ENCODE measurements around the gene CERS6. TPM values are rescaled to one million over a fixed set of nuclear protein-coding genes. Genes with fewer than 3 reads are reported as not detected.
A peak's percentile ranks its signal among the peaks of the same experiment; 100 is the strongest.

The CERS6 gene
- total and polyA plus RNA-seq, 2 donors from 2014 or later, result 9.4 to 18.8 TPM

DNA sequence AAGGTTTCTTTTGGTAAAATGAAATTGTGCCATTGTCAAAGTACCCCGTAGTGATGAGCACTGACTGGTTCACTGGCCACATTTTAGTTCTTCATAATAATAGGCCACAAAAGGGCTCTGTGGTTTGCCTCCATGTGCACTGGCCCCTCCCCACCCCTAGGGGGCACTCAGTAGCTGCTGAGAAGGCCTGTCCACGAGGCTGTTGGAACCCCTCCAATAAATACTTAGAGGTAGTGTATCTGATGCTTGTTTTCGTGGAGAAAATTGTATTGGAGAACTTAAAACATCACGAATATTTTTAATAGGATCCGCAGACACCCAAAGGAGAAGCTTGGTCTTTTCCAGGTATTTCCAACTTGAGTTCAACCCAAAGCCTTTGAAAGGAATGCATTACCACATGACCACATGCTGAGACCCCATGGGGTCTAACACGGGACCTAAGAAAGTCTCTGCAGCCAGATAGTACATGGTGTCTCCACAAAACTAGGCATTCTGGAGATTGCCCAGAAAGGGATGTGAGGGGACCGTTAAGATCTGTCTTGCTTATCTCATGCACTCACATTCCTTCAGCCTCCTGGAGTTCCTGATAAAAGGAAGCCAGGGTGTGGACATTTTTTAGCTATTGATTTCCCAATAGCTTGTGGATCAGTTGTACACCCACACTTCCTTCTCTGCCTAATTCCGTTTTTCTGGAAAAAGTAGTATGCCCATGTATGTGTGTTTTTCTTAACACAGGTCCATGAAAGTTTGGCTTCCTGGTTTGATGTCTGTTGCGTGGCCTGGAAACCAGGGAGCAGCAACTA is 317.8 kb downstream of the CERS6 start:
- no peaks in the 10 kb centered on the region for H3K27me3 ChIP-seq (ENCODE audit: control insufficient read depth, insufficient read depth, low read length)
- TF ChIP-seq, protein P1, sequence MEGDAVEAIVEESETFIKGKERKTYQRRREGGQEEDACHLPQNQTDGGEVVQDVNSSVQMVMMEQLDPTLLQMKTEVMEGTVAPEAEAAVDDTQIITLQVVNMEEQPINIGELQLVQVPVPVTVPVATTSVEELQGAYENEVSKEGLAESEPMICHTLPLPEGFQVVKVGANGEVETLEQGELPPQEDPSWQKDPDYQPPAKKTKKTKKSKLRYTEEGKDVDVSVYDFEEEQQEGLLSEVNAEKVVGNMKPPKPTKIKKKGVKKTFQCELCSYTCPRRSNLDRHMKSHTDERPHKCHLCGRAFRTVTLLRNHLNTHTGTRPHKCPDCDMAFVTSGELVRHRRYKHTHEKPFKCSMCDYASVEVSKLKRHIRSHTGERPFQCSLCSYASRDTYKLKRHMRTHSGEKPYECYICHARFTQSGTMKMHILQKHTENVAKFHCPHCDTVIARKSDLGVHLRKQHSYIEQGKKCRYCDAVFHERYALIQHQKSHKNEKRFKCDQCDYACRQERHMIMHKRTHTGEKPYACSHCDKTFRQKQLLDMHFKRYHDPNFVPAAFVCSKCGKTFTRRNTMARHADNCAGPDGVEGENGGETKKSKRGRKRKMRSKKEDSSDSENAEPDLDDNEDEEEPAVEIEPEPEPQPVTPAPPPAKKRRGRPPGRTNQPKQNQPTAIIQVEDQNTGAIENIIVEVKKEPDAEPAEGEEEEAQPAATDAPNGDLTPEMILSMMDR (IDR thresholded peaks at IDR 0.05; ENCODE audit: borderline replicate concordance, extremely low read depth, insufficient read depth), result peak; percentile 90
- no peaks in the 10 kb centered on the region for H3K9me3 ChIP-seq (ENCODE audit: control insufficient read depth in 2 of 3, insufficient read depth in 1 of 3, low read length in 3 of 3)
- DNase-seq (peak in 3 of 5 donors; percentile 25 to 74 (median 55)), FAIRE-seq (peak; percentile 79)
- intact Hi-C loops (cut with DNase I), result loop anchor here (10.0 kb wide), 1 partner anchor 141 kb away; no protein-coding TSS in a partner anchor
- H3K4me3 ChIP-seq (ENCODE audit: low read length in 3 of 3), result no peak overlapping the region
- H3K27ac ChIP-seq (ENCODE audit: low read depth in 2 of 2, low read length in 2 of 2), result no peak overlapping the region
- H3K9ac ChIP-seq (ENCODE audit: low read length in 3 of 3), result no peak overlapping the region
- no peaks in the 10 kb centered on the region for H3K36me3 ChIP-seq (ENCODE audit: control insufficient read depth in 2 of 3, insufficient read depth in 3 of 3, low read length in 3 of 3)
- peaks cover 0 to 5% (median 4%) of the 10 kb centered on the region in 3 donors for H3K4me1 ChIP-seq (ENCODE audit: control insufficient read depth in 2 of 3, insufficient read depth in 2 of 3, low read depth in 1 of 3, low read length in 3 of 3)

DNA sequence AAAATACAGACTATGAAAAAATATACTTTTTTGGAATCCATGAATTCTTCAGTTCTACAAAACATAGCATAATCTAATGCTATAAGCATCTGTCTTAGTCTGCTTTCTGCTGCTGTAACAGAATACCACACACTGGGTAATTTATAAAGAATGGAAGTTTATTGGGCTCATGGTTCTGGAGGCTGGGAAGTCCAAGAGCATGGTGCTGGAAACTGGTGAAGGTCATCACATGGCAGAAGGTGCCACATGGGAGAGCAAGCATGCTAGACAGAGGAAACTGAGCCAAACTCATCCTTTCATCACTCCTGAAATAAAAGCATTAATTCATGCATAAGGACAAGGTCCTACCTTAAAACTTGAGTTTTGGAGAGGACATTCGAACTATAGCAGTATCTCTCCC is 319.8 kb downstream of the CERS6 start:
- Histone ChIP-seq H3K4me1 (ENCODE audit: control insufficient read depth in 2 of 3, insufficient read depth in 2 of 3, low read depth in 1 of 3, low read length in 3 of 3) (peaks cover 0 to 12% (median 8%) of the 10 kb centered on the region in 3 donors), H3K9ac (ENCODE audit: low read length in 3 of 3) (no peak overlapping the region), H3K36me3 (ENCODE audit: control insufficient read depth in 2 of 3, insufficient read depth in 3 of 3, low read length in 3 of 3) (no peaks in the 10 kb centered on the region), H3K9me3 (ENCODE audit: control insufficient read depth in 2 of 3, insufficient read depth in 1 of 3, low read length in 3 of 3) (no peaks in the 10 kb centered on the region), H3K27me3 (ENCODE audit: control insufficient read depth, insufficient read depth, low read length) (no peaks in the 10 kb centered on the region), H3K27ac (ENCODE audit: low read depth in 2 of 2, low read length in 2 of 2) (no peak overlapping the region), H3K4me3 (ENCODE audit: low read length in 3 of 3) (no peak overlapping the region)
- intact Hi-C loops (cut with DNase I), result loop anchor here (10.0 kb wide), 1 partner anchor 139 kb away; no protein-coding TSS in a partner anchor
- TF ChIP-seq, protein P1 (IDR thresholded peaks at IDR 0.05; ENCODE audit: borderline replicate concordance, extremely low read depth, insufficient read depth), result no peak
- DNase-seq, result no peak
- no peak for FAIRE-seq

DNA sequence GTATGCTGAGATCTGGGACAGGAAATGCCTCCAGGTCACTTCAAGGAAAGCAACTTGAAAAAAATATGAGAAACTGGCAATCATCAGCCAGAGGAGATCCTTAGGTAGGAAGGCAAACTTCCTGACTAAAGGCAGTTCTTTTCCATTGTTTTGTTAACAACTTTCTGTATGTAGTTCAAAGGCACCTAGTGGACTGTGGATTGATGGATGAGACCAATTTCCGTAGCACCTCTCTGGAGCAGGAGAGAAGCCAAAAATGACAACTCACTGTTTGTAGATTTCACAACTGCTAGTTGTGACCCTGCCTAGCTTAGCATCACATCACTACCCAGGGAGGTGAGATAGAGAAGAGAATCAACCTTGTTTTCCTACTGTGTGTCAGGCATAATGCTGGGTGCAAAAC is 324.6 kb downstream of the CERS6 start:
- Histone ChIP-seq H3K9ac (ENCODE audit: low read length in 3 of 3) (no peak overlapping the region), H3K9me3 (ENCODE audit: control insufficient read depth in 2 of 3, insufficient read depth in 1 of 3, low read length in 3 of 3) (no peaks in the 10 kb centered on the region), H3K4me1 (ENCODE audit: control insufficient read depth in 2 of 3, insufficient read depth in 2 of 3, low read depth in 1 of 3, low read length in 3 of 3) (peaks cover 0 to 17% (median 13%) of the 10 kb centered on the region in 3 donors), H3K4me3 (ENCODE audit: low read length in 3 of 3) (peak overlapping the region in 1 of 3 donors; percentile 21), H3K27ac (ENCODE audit: low read depth in 2 of 2, low read length in 2 of 2) (peak overlapping the region in 1 of 2 donors; percentile 57), H3K36me3 (ENCODE audit: control insufficient read depth in 2 of 3, insufficient read depth in 3 of 3, low read length in 3 of 3) (no peaks in the 10 kb centered on the region), H3K27me3 (ENCODE audit: control insufficient read depth, insufficient read depth, low read length) (no peaks in the 10 kb centered on the region)
- TF ChIP-seq, protein P1 (IDR thresholded peaks at IDR 0.05; ENCODE audit: borderline replicate concordance, extremely low read depth, insufficient read depth), result no peak
- intact Hi-C loops (cut with DNase I), result no loop called here
- DNase-seq (peak in 2 of 5 donors; percentile 53 to 62), FAIRE-seq (peak; percentile 89)

All from kidney (tissue), 14 donors.